ENCODE data around the gene NOX4.

NOX4 gene

GRCh38 chr11:89275966-89276365 lies 215.2 kb downstream of the NOX4 start:
- no peak for DNase-seq (ENCODE audit: low read depth)
- TF ChIP-seq, protein P1, sequence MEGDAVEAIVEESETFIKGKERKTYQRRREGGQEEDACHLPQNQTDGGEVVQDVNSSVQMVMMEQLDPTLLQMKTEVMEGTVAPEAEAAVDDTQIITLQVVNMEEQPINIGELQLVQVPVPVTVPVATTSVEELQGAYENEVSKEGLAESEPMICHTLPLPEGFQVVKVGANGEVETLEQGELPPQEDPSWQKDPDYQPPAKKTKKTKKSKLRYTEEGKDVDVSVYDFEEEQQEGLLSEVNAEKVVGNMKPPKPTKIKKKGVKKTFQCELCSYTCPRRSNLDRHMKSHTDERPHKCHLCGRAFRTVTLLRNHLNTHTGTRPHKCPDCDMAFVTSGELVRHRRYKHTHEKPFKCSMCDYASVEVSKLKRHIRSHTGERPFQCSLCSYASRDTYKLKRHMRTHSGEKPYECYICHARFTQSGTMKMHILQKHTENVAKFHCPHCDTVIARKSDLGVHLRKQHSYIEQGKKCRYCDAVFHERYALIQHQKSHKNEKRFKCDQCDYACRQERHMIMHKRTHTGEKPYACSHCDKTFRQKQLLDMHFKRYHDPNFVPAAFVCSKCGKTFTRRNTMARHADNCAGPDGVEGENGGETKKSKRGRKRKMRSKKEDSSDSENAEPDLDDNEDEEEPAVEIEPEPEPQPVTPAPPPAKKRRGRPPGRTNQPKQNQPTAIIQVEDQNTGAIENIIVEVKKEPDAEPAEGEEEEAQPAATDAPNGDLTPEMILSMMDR (conservative IDR thresholded peaks at IDR 0.05; ENCODE audit: control insufficient read depth, insufficient read depth, low read depth, low read length), result no peak

More at GRCh38 chr11:89275966-89276365, 215.2 kb downstream of the NOX4 start:
- no peak overlapping the region for H3K4me3 ChIP-seq (ENCODE audit: control insufficient read depth, low read depth, low read length)
